Neuron (in vitro differentiated cells): ENCODE measurements around the gene ITGA1.
A peak's percentile ranks its signal among the peaks of the same experiment; 100 is the strongest.
"Not testable (repeated sequence)": the region's sequence is repeated elsewhere in the genome, so short reads cannot be mapped to it uniquely, and the experiment has no call there.

ENCODE experiments used
- H2AFZ ChIP-seq: one replicate; pipeline ENCODE4 v1.6.1; 2013; ENCODE audit warnings: low read depth, mild to moderate bottlenecking, inconsistent platforms, low read length, moderate library complexity
- H3K27me3 ChIP-seq: one replicate; pipeline ENCODE4 v1.6.1; 2013; ENCODE audit warnings: low read length; ENCODE audit not compliant: insufficient read depth
- H3K36me3 ChIP-seq: one replicate; pipeline ENCODE4 v1.6.1; 2013; ENCODE audit warnings: low read length; ENCODE audit not compliant: insufficient read depth
- H3K4me1 ChIP-seq: one replicate; pipeline ENCODE4 v1.6.1; 2013; ENCODE audit warnings: low read length; ENCODE audit not compliant: insufficient read depth
- H3K4me3 ChIP-seq: 2 replicates; pipeline ENCODE4 v1.5.1; 2013; ENCODE audit warnings: mild to moderate bottlenecking, low read length, moderate library complexity
- H3K9me3 ChIP-seq: one replicate; pipeline ENCODE4 v1.6.1; 2013; ENCODE audit warnings: low read length

Gene ITGA1

GRCh38 chr5:52956014-52956413 lies 168.3 kb downstream of the ITGA1 start:
- Histone ChIP-seq H3K4me1 (no peaks in the 10 kb centered on the region), H3K27me3 (no peaks in the 10 kb centered on the region), H3K36me3 (no peaks in the 10 kb centered on the region), H3K4me3 (no peak overlapping the region), H2AFZ (no peak overlapping the region), H3K9me3 (no peaks in the 10 kb centered on the region)

GRCh38 chr5:52956915-52957747 lies 169.4 kb downstream of the ITGA1 start:
- Histone ChIP-seq H2AFZ (no peak overlapping the region), H3K27me3 (no peaks in the 10 kb centered on the region), H3K4me1 (no peaks in the 10 kb centered on the region), H3K36me3 (no peaks in the 10 kb centered on the region), H3K4me3 (no peak overlapping the region), H3K9me3 (no peaks in the 10 kb centered on the region)

GRCh38 chr5:52961274-52961681 lies 173.6 kb downstream of the ITGA1 start:
- Histone ChIP-seq H3K36me3 (no peaks in the 10 kb centered on the region), H3K4me3 (no peak overlapping the region), H3K4me1 (no peaks in the 10 kb centered on the region), H3K9me3 (no peaks in the 10 kb centered on the region), H2AFZ (no peak overlapping the region), H3K27me3 (no peaks in the 10 kb centered on the region)

GRCh38 chr5:52963636-52964035 lies 175.9 kb downstream of the ITGA1 start:
- H3K4me1 ChIP-seq, result no peaks in the 10 kb centered on the region
- H3K36me3 ChIP-seq, result no peaks in the 10 kb centered on the region
- no peaks in the 10 kb centered on the region for H3K27me3 ChIP-seq
- H2AFZ ChIP-seq, result no peak overlapping the region
- no peaks in the 10 kb centered on the region for H3K9me3 ChIP-seq
- H3K4me3 ChIP-seq, result no peak overlapping the region

- Histone ChIP-seq H3K27me3 (no peaks in the 10 kb centered on the region), H3K36me3 (no peaks in the 10 kb centered on the region)
Measured at GRCh38 chr5:52964138-52964537, 176.4 kb downstream of the ITGA1 start.

GRCh38 chr5:52976157-52976556 lies 188.4 kb downstream of the ITGA1 start:
- H3K4me1 ChIP-seq, H3K9me3 ChIP-seq, H3K27me3 ChIP-seq, H3K36me3 ChIP-seq, H2AFZ ChIP-seq, H3K4me3 ChIP-seq: not testable (repeated sequence)

More at GRCh38 chr5:52964138-52964537, 176.4 kb downstream of the ITGA1 start:
- Histone ChIP-seq H3K4me1 (no peaks in the 10 kb centered on the region), H3K9me3 (no peaks in the 10 kb centered on the region), H3K4me3 (no peak overlapping the region), H2AFZ (no peak overlapping the region)

- H3K9me3 ChIP-seq, result peaks cover 2% of the 10 kb centered on the region
- no peak overlapping the region for H2AFZ ChIP-seq
- H3K4me3 ChIP-seq, result no peak overlapping the region
Measured at GRCh38 chr5:52977264-52977897, 189.7 kb downstream of the ITGA1 start.

GRCh38 chr5:52981507-52981906 lies 193.8 kb downstream of the ITGA1 start:
- Histone ChIP-seq H3K27me3 (peaks cover 3% of the 10 kb centered on the region), H2AFZ (no peak overlapping the region), H3K4me3 (no peak overlapping the region), H3K4me1 (no peaks in the 10 kb centered on the region), H3K9me3 (peaks cover under 1% of the 10 kb centered on the region), H3K36me3 (no peaks in the 10 kb centered on the region)

More at GRCh38 chr5:52977264-52977897, 189.7 kb downstream of the ITGA1 start:
- Histone ChIP-seq H3K36me3 (no peaks in the 10 kb centered on the region), H3K27me3 (no peaks in the 10 kb centered on the region), H3K4me1 (no peaks in the 10 kb centered on the region)

- Histone ChIP-seq H3K36me3 (no peaks in the 10 kb centered on the region), H3K27me3 (peaks cover 8% of the 10 kb centered on the region)
Measured at GRCh38 chr5:52983731-52984636, 196.3 kb downstream of the ITGA1 start.

GRCh38 chr5:52985306-52985705 lies 197.6 kb downstream of the ITGA1 start:
- peaks cover 8% of the 10 kb centered on the region for H3K27me3 ChIP-seq
- H3K4me3 ChIP-seq, result no peak overlapping the region
- peaks cover 2% of the 10 kb centered on the region for H3K4me1 ChIP-seq
- H2AFZ ChIP-seq, result no peak overlapping the region
- no peaks in the 10 kb centered on the region for H3K9me3 ChIP-seq
- no peaks in the 10 kb centered on the region for H3K36me3 ChIP-seq

More at GRCh38 chr5:52983731-52984636, 196.3 kb downstream of the ITGA1 start:
- no peaks in the 10 kb centered on the region for H3K9me3 ChIP-seq
- no peaks in the 10 kb centered on the region for H3K4me1 ChIP-seq
- H3K4me3 ChIP-seq, result no peak overlapping the region
- H2AFZ ChIP-seq, result no peak overlapping the region

GRCh38 chr5:52987711-52988331 lies 200.1 kb downstream of the ITGA1 start:
- Histone ChIP-seq H3K27me3 (peaks cover 8% of the 10 kb centered on the region), H2AFZ (no peak overlapping the region), H3K9me3 (no peaks in the 10 kb centered on the region), H3K4me1 (peaks cover 8% of the 10 kb centered on the region), H3K4me3 (no peak overlapping the region), H3K36me3 (no peaks in the 10 kb centered on the region)

GRCh38 chr5:52988335-52989024 lies 200.8 kb downstream of the ITGA1 start:
- Histone ChIP-seq H3K27me3 (peaks cover 8% of the 10 kb centered on the region), H3K9me3 (no peaks in the 10 kb centered on the region), H2AFZ (peak overlapping the region; percentile 97), H3K36me3 (no peaks in the 10 kb centered on the region), H3K4me3 (peak overlapping the region; percentile 92), H3K4me1 (peaks cover 8% of the 10 kb centered on the region)
